Measurements from ENCODE around the gene NDOR1. TPM values are rescaled to one million over a fixed set of nuclear protein-coding genes. Genes with fewer than 3 reads are reported as not detected.
"Not testable (repeated sequence)": the region's sequence is repeated elsewhere in the genome, so short reads cannot be mapped to it uniquely, and the experiment has no call there.

NDOR1 gene
- total RNA-seq, 2 donors from 2014 or later, result 6.6 TPM

- H3K27me3 ChIP-seq; DNase-seq (ENCODE audit: low spot score); H3K9me3 ChIP-seq; H3K27ac ChIP-seq; H3K4me1 ChIP-seq; H3K4me3 ChIP-seq: not testable (repeated sequence)
- H3K36me3 ChIP-seq, result peaks cover 34% of the 10 kb centered on the region
- TF ChIP-seq CTCF (IDR thresholded peaks at IDR 0.05), result peak; percentile 17 to 65
Measured at GRCh38 chr9:137262173-137262908, 56.8 kb downstream of the NDOR1 start.

DNA sequence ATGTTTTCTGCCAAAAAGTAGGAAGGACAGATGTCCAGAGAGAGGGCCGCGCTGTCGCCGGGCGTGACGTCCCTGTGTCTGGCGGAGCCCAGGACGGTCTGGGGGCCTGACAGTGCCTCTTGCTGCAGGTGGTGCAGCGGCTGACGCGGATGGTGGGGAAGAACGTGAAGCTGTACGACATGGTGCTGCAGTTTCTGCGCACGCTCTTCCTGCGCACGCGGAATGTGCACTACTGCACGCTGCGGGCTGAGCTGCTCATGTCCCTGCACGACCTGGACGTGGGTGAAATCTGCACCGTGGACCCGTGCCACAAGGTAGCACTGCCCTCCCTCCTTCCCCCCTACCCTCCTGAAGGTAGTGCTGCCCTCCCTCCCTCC is 57.4 kb downstream of the NDOR1 start:
- no peaks in the 10 kb centered on the region for H3K9me3 ChIP-seq
- H3K27ac ChIP-seq, result no peak overlapping the region
- no peak for TF ChIP-seq CTCF (IDR thresholded peaks at IDR 0.05)
- peaks cover 0 to 1% of the 10 kb centered on the region in 2 donors for H3K4me1 ChIP-seq
- H3K4me3 ChIP-seq, result no peak overlapping the region
- H3K36me3 ChIP-seq, result peaks cover 37% of the 10 kb centered on the region
- no peak for DNase-seq (ENCODE audit: low spot score)
- no peaks in the 10 kb centered on the region for H3K27me3 ChIP-seq

- peaks cover 0 to 7% of the 10 kb centered on the region in 2 donors for H3K4me1 ChIP-seq
- H3K27ac ChIP-seq, result no peak overlapping the region
- no peak for TF ChIP-seq CTCF (IDR thresholded peaks at IDR 0.05)
- no peak for DNase-seq (ENCODE audit: low spot score)
- H3K4me3 ChIP-seq, result no peak overlapping the region
- H3K27me3 ChIP-seq, result no peaks in the 10 kb centered on the region
- no peaks in the 10 kb centered on the region for H3K9me3 ChIP-seq
- H3K36me3 ChIP-seq, result peaks cover 37% of the 10 kb centered on the region
Measured at GRCh38 chr9:137263506-137263905, 58.0 kb downstream of the NDOR1 start.

DNA sequence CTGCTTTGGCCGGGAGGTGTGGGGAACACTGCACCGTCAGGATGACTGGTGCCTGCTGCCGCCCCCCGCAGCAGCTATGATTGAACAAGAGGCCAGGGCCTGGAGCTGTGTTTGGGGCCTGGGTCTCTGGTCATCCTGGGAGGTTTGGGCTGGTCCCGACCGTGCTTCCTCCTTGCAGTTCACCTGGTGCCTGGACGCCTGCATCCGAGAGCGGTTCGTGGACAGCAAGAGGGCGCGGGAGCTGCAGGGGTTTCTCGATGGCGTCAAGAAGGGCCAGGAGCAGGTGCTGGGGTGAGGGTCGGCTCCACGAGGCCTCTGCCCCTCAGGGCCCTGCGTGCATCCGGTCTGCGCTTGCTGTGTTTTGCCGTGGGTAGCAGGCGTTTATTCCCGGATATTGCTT is 58.6 kb downstream of the NDOR1 start:
- Histone ChIP-seq H3K36me3 (peaks cover 37% of the 10 kb centered on the region), H3K9me3 (no peaks in the 10 kb centered on the region), H3K27me3 (no peaks in the 10 kb centered on the region), H3K4me3 (no peak overlapping the region), H3K27ac (no peak overlapping the region), H3K4me1 (peaks cover 0 to 13% of the 10 kb centered on the region in 2 donors)
- no peak for TF ChIP-seq CTCF (IDR thresholded peaks at IDR 0.05)
- DNase-seq (ENCODE audit: low spot score), result no peak

GRCh38 chr9:137265496-137266161 is 60.1 kb downstream of the NDOR1 start:
- Histone ChIP-seq H3K36me3 (peaks cover 37% of the 10 kb centered on the region), H3K4me3 (no peak overlapping the region), H3K9me3 (no peaks in the 10 kb centered on the region), H3K27me3 (no peaks in the 10 kb centered on the region), H3K27ac (no peak overlapping the region), H3K4me1 (peaks cover 0 to 24% of the 10 kb centered on the region in 2 donors)
- TF ChIP-seq CTCF (IDR thresholded peaks at IDR 0.05), result no peak
- no peak for DNase-seq (ENCODE audit: low spot score)
